BJ (cell line): ENCODE data around the gene DACH1. TPM values are rescaled to one million over a fixed set of nuclear protein-coding genes. Genes with fewer than 3 reads are reported as not detected.

ENCODE experiments used
- CTCF ChIA-PET: fragments of 350-600 bp; formaldehyde crosslinking; extraction: SDS; loops from one replicate; lab custom pipeline; 2021; ENCODE audit warnings: antibody characterized with exemption, inconsistent platforms; lab: Yijun Ruan, JAX
- POLR2A ChIA-PET: fragments of 300-600 bp; sonication (Branson Sonifier 250); formaldehyde crosslinking; extraction: SDS; loops from one replicate; lab custom pipeline; 2021; ENCODE audit warnings: antibody characterized with exemption; lab: Charles Lee
- DNase-seq: peaks from one replicate; pipeline ENCODE4 v3.0.0-alpha.2; 2011; ENCODE audit warnings: low read depth
- H3K27me3 ChIP-seq: 2 replicates; pipeline ENCODE4 v1.6.0; 2011; ENCODE audit warnings: low read length; ENCODE audit not compliant: control insufficient read depth, insufficient read depth
- H3K36me3 ChIP-seq: 2 replicates; pipeline ENCODE4 v1.5.1; 2011; ENCODE audit warnings: low read length; ENCODE audit not compliant: control insufficient read depth, insufficient read depth
- H3K4me3 ChIP-seq: 2 replicates; pipeline ENCODE4 v1.5.1; 2011; ENCODE audit warnings: low read depth, mild to moderate bottlenecking, control low read depth, low read length
- polyA plus RNA-seq: library from polyadenylated mRNA; depleted of rRNA; stranded (reverse); fragments of >200 nt; gene quantifications from 2 replicates; pipeline ENCODE4 v1.2.3, GENCODE V29; 2011
- TF ChIP-seq, protein P1 (sequence below): IDR thresholded peaks from 2 replicates; pipeline ENCODE4 v1.5.1; 2011; ENCODE audit warnings: low read depth, mild to moderate bottlenecking, control low read depth, inconsistent platforms, low read length, moderate library complexity; ENCODE audit not compliant: insufficient read depth

The DACH1 gene
- polyA plus RNA-seq, 1 experiment: 0.01 TPM

DNA sequence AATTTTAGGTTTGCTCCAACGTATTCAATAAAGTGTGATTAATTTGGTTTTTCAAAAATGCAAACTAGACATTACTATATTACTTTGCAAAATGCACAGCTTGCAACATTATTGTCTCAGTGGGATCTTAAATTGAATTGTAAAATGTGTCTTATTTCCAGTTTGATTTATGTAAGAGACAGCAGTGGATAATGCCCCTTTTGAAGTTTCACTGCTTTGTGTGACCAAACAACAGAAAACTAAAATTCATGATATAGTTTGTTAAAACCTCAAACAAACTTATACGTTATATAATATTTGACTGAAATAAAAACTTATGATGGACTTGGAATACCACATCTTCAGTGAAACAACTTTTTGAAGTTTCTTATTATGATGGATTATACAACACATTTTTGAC lies 279.8 kb downstream of the DACH1 start:
- CTCF ChIA-PET: no interaction called here
- POLR2A ChIA-PET: no interaction called here
- TF ChIP-seq, protein P1, sequence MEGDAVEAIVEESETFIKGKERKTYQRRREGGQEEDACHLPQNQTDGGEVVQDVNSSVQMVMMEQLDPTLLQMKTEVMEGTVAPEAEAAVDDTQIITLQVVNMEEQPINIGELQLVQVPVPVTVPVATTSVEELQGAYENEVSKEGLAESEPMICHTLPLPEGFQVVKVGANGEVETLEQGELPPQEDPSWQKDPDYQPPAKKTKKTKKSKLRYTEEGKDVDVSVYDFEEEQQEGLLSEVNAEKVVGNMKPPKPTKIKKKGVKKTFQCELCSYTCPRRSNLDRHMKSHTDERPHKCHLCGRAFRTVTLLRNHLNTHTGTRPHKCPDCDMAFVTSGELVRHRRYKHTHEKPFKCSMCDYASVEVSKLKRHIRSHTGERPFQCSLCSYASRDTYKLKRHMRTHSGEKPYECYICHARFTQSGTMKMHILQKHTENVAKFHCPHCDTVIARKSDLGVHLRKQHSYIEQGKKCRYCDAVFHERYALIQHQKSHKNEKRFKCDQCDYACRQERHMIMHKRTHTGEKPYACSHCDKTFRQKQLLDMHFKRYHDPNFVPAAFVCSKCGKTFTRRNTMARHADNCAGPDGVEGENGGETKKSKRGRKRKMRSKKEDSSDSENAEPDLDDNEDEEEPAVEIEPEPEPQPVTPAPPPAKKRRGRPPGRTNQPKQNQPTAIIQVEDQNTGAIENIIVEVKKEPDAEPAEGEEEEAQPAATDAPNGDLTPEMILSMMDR: no peak
- no peak overlapping the region for H3K4me3 ChIP-seq
- DNase-seq: no peak
- no peaks in the 10 kb centered on the region for H3K27me3 ChIP-seq
- H3K36me3 ChIP-seq: no peaks in the 10 kb centered on the region

GRCh38 chr13:71583581-71583980 lies 283.4 kb downstream of the DACH1 start:
- TF ChIP-seq, protein P1: no peak
- POLR2A ChIA-PET: no interaction called here
- CTCF ChIA-PET: no interaction called here
- Histone ChIP-seq H3K4me3 (no peak overlapping the region), H3K36me3 (no peaks in the 10 kb centered on the region), H3K27me3 (no peaks in the 10 kb centered on the region)
- no peak for DNase-seq

- POLR2A ChIA-PET: no interaction called here
- Histone ChIP-seq H3K27me3 (no peaks in the 10 kb centered on the region), H3K36me3 (no peaks in the 10 kb centered on the region), H3K4me3 (no peak overlapping the region)
- CTCF ChIA-PET: no interaction called here
- no peak for DNase-seq
- TF ChIP-seq, protein P1: no peak
These were observed 286.4 kb downstream of the DACH1 start for GRCh38 chr13:71580614-71581013.

- POLR2A ChIA-PET: no interaction called here
- H3K36me3 ChIP-seq: no peaks in the 10 kb centered on the region
- H3K4me3 ChIP-seq: no peak overlapping the region
- CTCF ChIA-PET: no interaction called here
- TF ChIP-seq, protein P1: no peak
- no peaks in the 10 kb centered on the region for H3K27me3 ChIP-seq
- no peak for DNase-seq
These were observed 289.0 kb downstream of the DACH1 start for GRCh38 chr13:71578048-71578447.

DNA sequence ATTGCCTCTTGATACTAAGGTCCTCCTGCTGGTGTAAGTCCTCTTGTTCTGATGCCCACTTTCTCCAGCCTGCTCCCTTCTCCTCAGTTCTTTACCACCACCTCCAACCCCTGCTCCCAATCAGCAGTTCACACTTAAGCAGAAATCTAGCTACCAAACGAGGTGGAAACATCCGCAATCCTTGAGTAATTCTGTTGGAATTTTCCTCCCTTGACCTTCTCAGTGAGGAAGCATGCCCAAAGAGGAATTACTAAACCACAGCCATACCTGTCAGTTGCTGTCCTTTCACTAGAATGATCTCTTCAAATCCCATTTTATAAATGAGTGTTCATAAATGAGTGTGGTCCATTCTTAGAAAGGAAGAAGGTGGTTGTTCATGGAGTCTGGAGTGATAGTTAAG lies 289.9 kb downstream of the DACH1 start:
- ChIA-PET CTCF (no interaction called here), POLR2A (no interaction called here)
- TF ChIP-seq, protein P1: no peak

More for the DNA sequence above, 289.9 kb downstream of the DACH1 start:
- H3K36me3 ChIP-seq: no peaks in the 10 kb centered on the region
- no peaks in the 10 kb centered on the region for H3K27me3 ChIP-seq
- no peak overlapping the region for H3K4me3 ChIP-seq
- no peak for DNase-seq
